GM12878 (cell line): ENCODE measurements around the gene IL37. TPM values are rescaled to one million over a fixed set of nuclear protein-coding genes. Genes with fewer than 3 reads are reported as not detected.

Source experiments
- BHLHE40 ChIP-seq, 2 experiments: fragments of 450-650 bp in 1 of 2; IDR thresholded peaks; 2 replicates each; pipeline ENCODE4 v1.6.1; 2011 to 2017; ENCODE audit warnings: low read depth in 2 of 2, borderline replicate concordance in 1 of 2, improper control_type of control experiment in 1 of 2, low read length in 1 of 2, mild to moderate bottlenecking in 1 of 2
- CREM ChIP-seq: IDR thresholded peaks from 2 replicates; pipeline ENCODE4 v1.6.1; 2014; ENCODE audit warnings: antibody characterized with exemption, low read depth
- HDAC2 ChIP-seq: fragments of 200-600 bp; sonication (generic); IDR thresholded peaks from 2 replicates; pipeline ENCODE4 v1.6.1; 2017
- HDAC6 ChIP-seq: fragments of 200-600 bp; sonication (generic); IDR thresholded peaks from one replicate; pipeline ENCODE4 v1.8.0; 2017; ENCODE audit warnings: antibody characterized with exemption; ENCODE audit not compliant: unreplicated experiment
- RELA ChIP-seq: fragments of 450-650 bp; IDR thresholded peaks from 2 replicates; pipeline ENCODE4 v1.8.0; 2014; ENCODE audit warnings: borderline replicate concordance; ENCODE audit not compliant: partially characterized antibody
- SIN3A ChIP-seq: IDR thresholded peaks from 2 replicates; pipeline ENCODE4 v1.6.1; 2012; ENCODE audit warnings: low read depth, low read length, improper control_type of control experiment
- SIX5 ChIP-seq: IDR thresholded peaks from 2 replicates; pipeline ENCODE4 v1.6.1; 2011; ENCODE audit warnings: mild to moderate bottlenecking, low read depth, low read length, moderate library complexity; ENCODE audit not compliant: severe bottlenecking
- SREBF2 ChIP-seq: IDR thresholded peaks from 2 replicates; pipeline ENCODE4 v1.6.1; 2012; ENCODE audit warnings: mild to moderate bottlenecking, low read length
- STAT1 ChIP-seq: fragments of 450-650 bp; conservative IDR thresholded peaks from 2 replicates; pipeline ENCODE4 v1.6.1; 2014; ENCODE audit warnings: antibody characterized with exemption, mild to moderate bottlenecking
- TCF7 ChIP-seq: IDR thresholded peaks from 2 replicates; pipeline ENCODE4 v1.6.1; 2014; ENCODE audit warnings: antibody characterized with exemption, borderline replicate concordance
- WRNIP1 ChIP-seq: IDR thresholded peaks from 2 replicates; pipeline ENCODE4 v1.6.1; 2011; ENCODE audit warnings: low read depth, low read length, improper control_type of control experiment, borderline replicate concordance
- ZNF207 ChIP-seq: fragments of 450-650 bp; IDR thresholded peaks from 2 replicates; pipeline ENCODE4 v1.6.1; 2014; ENCODE audit warnings: antibody characterized with exemption, mild to moderate bottlenecking, borderline replicate concordance
- ZNF217 ChIP-seq: fragments of 450-650 bp; IDR thresholded peaks from 2 replicates; pipeline ENCODE4 v1.6.1; 2017; ENCODE audit warnings: antibody characterized with exemption, mild to moderate bottlenecking
- ZNF274 ChIP-seq: IDR thresholded peaks from one replicate; pipeline ENCODE4 v1.8.0; 2011; ENCODE audit not compliant: insufficient read length, insufficient read depth
- ZSCAN29 ChIP-seq: fragments of 450-650 bp; IDR thresholded peaks from 2 replicates; pipeline ENCODE4 v1.6.1; 2017; ENCODE audit warnings: mild to moderate bottlenecking, moderate library complexity
- polyA plus RNA-seq, 11 experiments: library from polyadenylated mRNA; depleted of rRNA in 4 of 11; unstranded in 6 of 11; stranded (reverse) in 5 of 11; fragments of >200 nt; fragmentation: Nextera tagmentation in 4 of 11; fragmentation: Illumina TruSeq in 1 of 11; extraction: Ambion mirVana in 4 of 11; extraction: Trizol in 1 of 11; gene quantifications; 1 replicate in 1 of 11; 2 replicates in 10 of 11; pipeline versions ENCODE4 v1.2.1 to v1.2.3, GENCODE V29; 2011 to 2016; ENCODE audit warnings: inconsistent platforms in 2 of 11, missing spikeins in 2 of 11, low read depth in 1 of 11
- total RNA-seq, 4 experiments: library from RNA; depleted of rRNA in 3 of 4; stranded (reverse); fragments of >200 nt in 3 of 4; fragmentation: Illumina TruSeq in 1 of 4; extraction: Trizol in 1 of 4; gene quantifications; 2 replicates each; pipeline versions ENCODE4 v1.2.1 to v1.2.3, GENCODE V29; 2013 to 2021
- TF ChIP-seq, protein P1 (sequence below): IDR thresholded peaks from 2 replicates; pipeline ENCODE4 v1.6.1; 2012; ENCODE audit warnings: low read length, inconsistent platforms
- TF ChIP-seq, protein P2 (sequence below): fragments of 450-650 bp; IDR thresholded peaks from 2 replicates; pipeline ENCODE4 v1.6.1; 2017; ENCODE audit warnings: low read depth, mild to moderate bottlenecking, moderate library complexity
- TF ChIP-seq, protein P3 (sequence below): fragments of 450-650 bp; IDR thresholded peaks from 2 replicates; pipeline ENCODE4 v1.6.1; 2017; ENCODE audit warnings: mild to moderate bottlenecking, low read depth, inconsistent platforms; ENCODE audit not compliant: poor library complexity, severe bottlenecking
- TF ChIP-seq, protein P4 (sequence below): fragments of 450-650 bp; IDR thresholded peaks from 2 replicates; pipeline ENCODE4 v1.6.1; 2014; ENCODE audit warnings: mild to moderate bottlenecking
- TF ChIP-seq, protein P5 (sequence below): IDR thresholded peaks from 2 replicates; pipeline ENCODE4 v1.6.1; 2011; ENCODE audit warnings: mild to moderate bottlenecking, low read depth, low read length, moderate library complexity; ENCODE audit not compliant: insufficient replicate concordance

Gene IL37
- total and polyA plus RNA-seq, 10 of the 15 experiments (the other 5 are each of a cell fraction or from before 2014, with no cell fraction given): 0.41 to 0.54 TPM; not detected in 8

DNA sequence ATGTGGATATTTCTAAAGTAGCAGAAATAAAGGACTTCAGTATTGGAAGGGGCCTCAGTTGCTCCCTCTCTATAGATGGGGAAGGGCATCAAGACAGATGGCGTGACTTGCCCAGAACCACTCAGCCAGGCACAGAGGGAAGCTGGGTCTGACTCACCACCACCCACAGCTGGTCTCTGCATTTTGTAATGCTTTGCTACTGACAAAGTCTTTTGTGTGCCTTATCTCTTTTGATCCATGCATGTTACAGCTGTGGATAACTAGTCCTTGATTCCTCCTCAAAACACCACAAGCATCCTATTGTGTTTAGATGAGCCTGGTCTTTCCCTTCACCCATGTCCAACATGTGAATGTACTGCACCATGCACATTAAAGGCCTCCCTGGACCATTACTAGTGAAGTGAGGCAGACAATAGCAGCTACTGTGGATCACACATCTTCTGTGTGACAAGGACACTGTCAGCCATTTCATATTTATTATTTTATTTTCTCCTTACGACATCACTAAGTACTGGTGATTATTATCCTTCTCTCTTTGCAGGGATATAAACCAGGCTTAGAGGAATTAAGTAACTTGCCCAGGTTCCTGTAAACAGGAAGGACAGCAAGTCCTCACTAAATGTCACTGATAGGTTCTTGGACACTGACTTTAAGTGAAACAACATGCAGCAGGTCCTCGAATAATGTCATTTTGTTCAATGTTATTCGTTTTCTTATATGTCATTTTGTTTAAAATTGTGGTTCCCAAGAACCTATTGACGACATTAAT lies 29.6 kb upstream of the IL37 start (continued):
- TF ChIP-seq, protein P1, sequence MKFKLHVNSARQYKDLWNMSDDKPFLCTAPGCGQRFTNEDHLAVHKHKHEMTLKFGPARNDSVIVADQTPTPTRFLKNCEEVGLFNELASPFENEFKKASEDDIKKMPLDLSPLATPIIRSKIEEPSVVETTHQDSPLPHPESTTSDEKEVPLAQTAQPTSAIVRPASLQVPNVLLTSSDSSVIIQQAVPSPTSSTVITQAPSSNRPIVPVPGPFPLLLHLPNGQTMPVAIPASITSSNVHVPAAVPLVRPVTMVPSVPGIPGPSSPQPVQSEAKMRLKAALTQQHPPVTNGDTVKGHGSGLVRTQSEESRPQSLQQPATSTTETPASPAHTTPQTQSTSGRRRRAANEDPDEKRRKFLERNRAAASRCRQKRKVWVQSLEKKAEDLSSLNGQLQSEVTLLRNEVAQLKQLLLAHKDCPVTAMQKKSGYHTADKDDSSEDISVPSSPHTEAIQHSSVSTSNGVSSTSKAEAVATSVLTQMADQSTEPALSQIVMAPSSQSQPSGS: peak; percentile 17; the same call in 1 of the 2 replicates
- TF ChIP-seq ZNF274 (no peak), RELA (no peak), CREM (peak; percentile 80), SIX5 (no peak), SIN3A (no peak), TCF7 (no peak), ZSCAN29 (no peak), BHLHE40 (IDR thresholded peaks at IDR 0.05; ENCODE audit: borderline replicate concordance in 1 of 2, low read depth in 2 of 2, low read length in 1 of 2) (peak in 1 of 2 experiments; percentile 17; a peak in 1 of 4 replicates), STAT1 (no peak), WRNIP1 (no peak), SREBF2 (no peak), ZNF217 (no peak), HDAC6 (no peak), ZNF207 (no peak), HDAC2 (no peak)
- TF ChIP-seq, protein P2, sequence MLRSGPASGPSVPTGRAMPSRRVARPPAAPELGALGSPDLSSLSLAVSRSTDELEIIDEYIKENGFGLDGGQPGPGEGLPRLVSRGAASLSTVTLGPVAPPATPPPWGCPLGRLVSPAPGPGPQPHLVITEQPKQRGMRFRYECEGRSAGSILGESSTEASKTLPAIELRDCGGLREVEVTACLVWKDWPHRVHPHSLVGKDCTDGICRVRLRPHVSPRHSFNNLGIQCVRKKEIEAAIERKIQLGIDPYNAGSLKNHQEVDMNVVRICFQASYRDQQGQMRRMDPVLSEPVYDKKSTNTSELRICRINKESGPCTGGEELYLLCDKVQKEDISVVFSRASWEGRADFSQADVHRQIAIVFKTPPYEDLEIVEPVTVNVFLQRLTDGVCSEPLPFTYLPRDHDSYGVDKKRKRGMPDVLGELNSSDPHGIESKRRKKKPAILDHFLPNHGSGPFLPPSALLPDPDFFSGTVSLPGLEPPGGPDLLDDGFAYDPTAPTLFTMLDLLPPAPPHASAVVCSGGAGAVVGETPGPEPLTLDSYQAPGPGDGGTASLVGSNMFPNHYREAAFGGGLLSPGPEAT: no peak
- TF ChIP-seq, protein P3, sequence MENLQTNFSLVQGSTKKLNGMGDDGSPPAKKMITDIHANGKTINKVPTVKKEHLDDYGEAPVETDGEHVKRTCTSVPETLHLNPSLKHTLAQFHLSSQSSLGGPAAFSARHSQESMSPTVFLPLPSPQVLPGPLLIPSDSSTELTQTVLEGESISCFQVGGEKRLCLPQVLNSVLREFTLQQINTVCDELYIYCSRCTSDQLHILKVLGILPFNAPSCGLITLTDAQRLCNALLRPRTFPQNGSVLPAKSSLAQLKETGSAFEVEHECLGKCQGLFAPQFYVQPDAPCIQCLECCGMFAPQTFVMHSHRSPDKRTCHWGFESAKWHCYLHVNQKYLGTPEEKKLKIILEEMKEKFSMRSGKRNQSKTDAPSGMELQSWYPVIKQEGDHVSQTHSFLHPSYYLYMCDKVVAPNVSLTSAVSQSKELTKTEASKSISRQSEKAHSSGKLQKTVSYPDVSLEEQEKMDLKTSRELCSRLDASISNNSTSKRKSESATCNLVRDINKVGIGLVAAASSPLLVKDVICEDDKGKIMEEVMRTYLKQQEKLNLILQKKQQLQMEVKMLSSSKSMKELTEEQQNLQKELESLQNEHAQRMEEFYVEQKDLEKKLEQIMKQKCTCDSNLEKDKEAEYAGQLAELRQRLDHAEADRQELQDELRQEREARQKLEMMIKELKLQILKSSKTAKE: no peak
- TF ChIP-seq, protein P4, sequence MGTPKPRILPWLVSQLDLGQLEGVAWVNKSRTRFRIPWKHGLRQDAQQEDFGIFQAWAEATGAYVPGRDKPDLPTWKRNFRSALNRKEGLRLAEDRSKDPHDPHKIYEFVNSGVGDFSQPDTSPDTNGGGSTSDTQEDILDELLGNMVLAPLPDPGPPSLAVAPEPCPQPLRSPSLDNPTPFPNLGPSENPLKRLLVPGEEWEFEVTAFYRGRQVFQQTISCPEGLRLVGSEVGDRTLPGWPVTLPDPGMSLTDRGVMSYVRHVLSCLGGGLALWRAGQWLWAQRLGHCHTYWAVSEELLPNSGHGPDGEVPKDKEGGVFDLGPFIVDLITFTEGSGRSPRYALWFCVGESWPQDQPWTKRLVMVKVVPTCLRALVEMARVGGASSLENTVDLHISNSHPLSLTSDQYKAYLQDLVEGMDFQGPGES: no peak
- TF ChIP-seq, protein P5, sequence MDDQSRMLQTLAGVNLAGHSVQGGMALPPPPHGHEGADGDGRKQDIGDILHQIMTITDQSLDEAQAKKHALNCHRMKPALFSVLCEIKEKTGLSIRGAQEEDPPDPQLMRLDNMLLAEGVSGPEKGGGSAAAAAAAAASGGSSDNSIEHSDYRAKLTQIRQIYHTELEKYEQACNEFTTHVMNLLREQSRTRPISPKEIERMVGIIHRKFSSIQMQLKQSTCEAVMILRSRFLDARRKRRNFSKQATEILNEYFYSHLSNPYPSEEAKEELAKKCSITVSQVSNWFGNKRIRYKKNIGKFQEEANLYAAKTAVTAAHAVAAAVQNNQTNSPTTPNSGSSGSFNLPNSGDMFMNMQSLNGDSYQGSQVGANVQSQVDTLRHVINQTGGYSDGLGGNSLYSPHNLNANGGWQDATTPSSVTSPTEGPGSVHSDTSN: no peak
